Epithelial cell of proximal tubule (primary cell): ENCODE results near the gene PRELID3B. TPM values are rescaled to one million over a fixed set of nuclear protein-coding genes. Genes with fewer than 3 reads are reported as not detected.

Experiments
- DNase-seq: peaks from one replicate; pipeline ENCODE4 v3.0.0-alpha.2; 2011; ENCODE audit warnings: low read depth
- H3K4me3 ChIP-seq: 2 replicates; pipeline ENCODE4 v1.5.1; 2011; ENCODE audit warnings: low read depth, mild to moderate bottlenecking, low read length
- total RNA-seq: library from RNA; depleted of rRNA; stranded (reverse); fragments of >200 nt; gene quantifications from 2 replicates; pipeline ENCODE4 v1.2.3, GENCODE V29; 2015
- TF ChIP-seq, protein P1 (sequence below): conservative IDR thresholded peaks from 2 replicates; pipeline ENCODE4 v1.5.1; 2012; ENCODE audit warnings: low read depth, mild to moderate bottlenecking, low read length

The PRELID3B gene
- total RNA-seq, 1 donor from 2014 or later: 76.3 TPM

DNA sequence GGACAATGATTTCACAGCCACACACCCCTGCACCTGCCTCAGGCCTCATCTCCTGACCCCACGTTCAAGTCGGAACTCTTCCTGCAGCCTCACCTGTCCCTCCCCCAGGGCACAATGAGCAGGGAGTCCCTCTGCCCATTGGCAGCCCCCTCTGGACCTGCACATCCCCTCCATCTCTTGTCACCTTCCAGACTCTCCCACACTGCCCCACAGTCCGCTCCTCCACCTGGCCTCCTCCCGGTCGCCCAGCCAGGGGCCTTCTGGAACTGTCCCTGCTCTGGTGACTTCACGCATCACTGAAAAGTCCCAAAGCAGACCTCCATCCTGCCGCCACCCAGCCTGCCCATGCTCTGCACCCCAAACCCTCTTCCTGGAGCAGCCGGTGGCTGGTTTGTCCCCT, 40.2 kb downstream of the PRELID3B start:
- TF ChIP-seq, protein P1, sequence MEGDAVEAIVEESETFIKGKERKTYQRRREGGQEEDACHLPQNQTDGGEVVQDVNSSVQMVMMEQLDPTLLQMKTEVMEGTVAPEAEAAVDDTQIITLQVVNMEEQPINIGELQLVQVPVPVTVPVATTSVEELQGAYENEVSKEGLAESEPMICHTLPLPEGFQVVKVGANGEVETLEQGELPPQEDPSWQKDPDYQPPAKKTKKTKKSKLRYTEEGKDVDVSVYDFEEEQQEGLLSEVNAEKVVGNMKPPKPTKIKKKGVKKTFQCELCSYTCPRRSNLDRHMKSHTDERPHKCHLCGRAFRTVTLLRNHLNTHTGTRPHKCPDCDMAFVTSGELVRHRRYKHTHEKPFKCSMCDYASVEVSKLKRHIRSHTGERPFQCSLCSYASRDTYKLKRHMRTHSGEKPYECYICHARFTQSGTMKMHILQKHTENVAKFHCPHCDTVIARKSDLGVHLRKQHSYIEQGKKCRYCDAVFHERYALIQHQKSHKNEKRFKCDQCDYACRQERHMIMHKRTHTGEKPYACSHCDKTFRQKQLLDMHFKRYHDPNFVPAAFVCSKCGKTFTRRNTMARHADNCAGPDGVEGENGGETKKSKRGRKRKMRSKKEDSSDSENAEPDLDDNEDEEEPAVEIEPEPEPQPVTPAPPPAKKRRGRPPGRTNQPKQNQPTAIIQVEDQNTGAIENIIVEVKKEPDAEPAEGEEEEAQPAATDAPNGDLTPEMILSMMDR: no peak
- no peak overlapping the region for H3K4me3 ChIP-seq
- no peak for DNase-seq

DNA sequence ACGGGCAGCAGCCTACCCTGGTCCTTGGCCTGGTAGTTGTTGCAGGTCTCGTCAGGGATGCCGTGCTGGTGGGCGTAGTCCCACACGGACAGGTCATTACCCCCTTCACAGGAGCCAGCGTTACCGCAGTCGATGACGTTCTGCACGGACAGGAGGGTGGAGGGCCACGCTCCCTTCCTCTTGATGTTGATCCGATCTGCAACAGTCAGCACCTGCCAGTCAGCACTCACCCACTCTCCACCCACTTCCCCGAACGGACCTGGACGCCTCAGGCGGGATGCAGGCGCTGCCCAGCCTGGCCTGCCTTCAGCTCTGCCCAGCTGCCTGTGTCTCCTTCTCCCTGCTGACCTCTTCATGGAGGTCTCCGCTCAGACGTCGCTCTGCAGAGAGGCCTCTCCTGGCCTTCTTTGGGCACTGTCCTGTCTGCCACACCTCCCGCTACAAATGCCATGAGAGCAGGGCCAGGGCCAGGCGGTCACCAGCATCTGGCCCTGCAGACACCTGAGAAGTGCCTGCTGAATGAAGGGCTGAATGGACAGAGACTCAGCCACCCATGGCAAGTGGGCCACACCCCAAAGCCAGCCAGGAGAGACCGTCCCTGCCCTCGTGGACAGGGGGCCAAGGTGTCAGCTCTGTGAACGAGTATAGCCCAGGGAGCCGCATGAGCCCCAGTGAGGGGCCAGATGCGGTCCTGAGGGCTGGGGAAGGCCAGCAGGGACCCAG, 41.0 kb downstream of the PRELID3B start:
- no peak for DNase-seq
- TF ChIP-seq, protein P1: no peak

DNA sequence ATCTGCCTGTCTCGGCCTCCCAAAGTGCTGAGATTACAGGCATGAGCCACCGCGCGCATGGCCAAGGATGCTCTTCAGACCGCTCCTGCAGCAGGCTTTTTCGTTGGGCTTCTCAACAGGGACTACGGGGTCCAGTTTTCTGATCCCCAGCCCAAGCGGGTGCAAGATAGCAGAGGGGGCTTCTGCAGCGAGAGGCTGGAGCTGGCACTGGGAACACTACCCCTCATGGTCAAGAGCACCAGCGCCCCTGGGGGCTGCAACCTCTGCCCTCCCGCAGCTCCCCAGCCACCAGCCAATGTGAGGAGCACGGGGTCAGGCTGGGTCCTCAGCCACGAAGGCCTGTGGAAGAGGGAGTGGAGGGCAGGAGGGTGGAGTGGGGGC, 41.5 kb downstream of the PRELID3B start:
- no peak overlapping the region for H3K4me3 ChIP-seq
- no peak for DNase-seq
- TF ChIP-seq, protein P1: no peak

More for the DNA sequence above, 41.0 kb downstream of the PRELID3B start:
- H3K4me3 ChIP-seq: no peak overlapping the region

DNA sequence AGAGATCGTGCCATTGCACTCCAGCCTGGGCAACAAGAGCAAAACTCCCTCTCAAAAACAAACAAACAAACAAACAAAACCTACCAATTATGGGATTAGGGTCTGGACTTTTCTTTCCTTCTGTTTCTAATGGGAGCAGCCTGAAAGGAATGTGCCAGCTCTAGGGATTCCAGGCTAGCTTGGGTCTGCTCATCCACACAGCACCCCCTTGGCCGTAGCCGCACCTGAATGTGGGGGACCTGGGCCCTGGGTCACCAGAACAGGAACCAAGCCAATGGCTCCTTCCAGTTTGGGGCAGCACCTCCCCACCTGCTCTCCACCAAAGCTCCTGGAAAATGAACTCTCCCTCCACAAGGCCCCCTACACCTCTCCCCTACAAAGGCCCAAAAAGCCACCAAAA, 42.3 kb downstream of the PRELID3B start:
- TF ChIP-seq, protein P1: no peak
- H3K4me3 ChIP-seq: no peak overlapping the region
- DNase-seq: no peak

DNA sequence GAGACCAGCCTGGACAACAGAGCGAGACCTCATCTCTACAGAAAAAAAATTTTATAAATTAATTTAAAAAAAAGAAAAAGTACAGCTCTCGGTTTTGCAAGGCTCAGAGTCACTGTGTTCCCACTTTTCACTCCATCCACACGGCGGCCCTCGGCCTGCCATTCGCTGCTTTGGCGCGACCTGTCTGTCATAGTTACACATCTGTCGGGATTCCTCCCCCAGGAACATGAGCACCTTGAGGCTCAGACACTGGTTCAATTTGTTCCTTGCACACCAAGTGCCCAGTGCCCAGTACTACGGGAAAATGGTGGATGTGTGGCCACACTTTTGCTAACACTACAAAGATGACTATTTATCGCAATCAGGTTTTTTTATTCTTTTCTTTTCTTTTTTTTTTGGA, 43.9 kb downstream of the PRELID3B start:
- no peak for DNase-seq
- TF ChIP-seq, protein P1: no peak
- no peak overlapping the region for H3K4me3 ChIP-seq

DNA sequence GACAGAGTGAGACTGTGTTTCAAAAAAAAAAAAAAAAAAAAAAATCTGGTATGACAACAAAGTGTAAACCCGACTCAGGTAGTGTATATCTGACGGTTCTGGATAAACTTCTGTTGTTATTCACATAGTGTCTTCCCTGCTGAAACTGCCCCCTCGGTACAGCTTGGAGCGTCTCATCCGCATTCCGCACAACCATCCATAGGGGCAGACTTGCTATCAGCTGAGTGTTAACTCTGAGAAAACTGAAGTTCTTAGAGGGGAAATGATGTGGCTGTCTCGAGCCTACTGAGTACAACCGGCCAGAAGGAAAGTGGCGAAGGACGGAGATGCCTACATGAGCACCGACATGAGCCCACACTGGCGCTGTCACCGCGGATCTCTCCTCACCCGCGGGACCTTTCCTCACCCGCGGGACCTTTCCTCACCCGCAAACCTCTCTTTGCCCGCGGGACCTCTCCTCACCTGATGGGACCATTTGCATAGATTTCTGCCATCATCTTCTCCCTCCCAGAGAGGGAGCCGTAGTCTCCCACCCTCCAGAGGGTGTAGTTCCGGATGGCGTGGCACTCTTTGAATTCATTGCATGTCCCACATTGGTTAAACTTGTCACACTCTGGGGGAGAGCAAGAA, 45.3 kb downstream of the PRELID3B start:
- TF ChIP-seq, protein P1: no peak

DNA sequence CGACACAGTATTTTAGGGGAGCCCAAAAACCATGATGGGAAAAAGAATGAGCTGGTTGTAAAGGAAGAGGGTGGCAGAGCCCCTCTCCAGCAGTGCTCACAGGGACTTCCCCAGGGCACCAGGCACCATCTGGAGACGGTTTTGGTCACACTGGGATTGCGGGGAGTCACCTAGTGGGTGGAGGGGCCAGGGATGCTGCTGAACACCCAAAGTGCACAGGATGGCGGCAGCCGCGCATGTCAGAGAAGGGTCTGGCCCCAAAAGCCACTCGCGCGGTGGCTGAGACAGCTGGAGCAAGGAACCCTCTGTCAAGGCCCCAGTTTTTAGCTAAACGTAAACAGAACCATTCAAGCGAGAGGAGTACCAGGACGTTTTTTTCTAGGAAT, 46.4 kb downstream of the PRELID3B start:
- H3K4me3 ChIP-seq: no peak overlapping the region
- TF ChIP-seq, protein P1: no peak
- no peak for DNase-seq

More for the DNA sequence above, 45.3 kb downstream of the PRELID3B start:
- no peak for DNase-seq
- no peak overlapping the region for H3K4me3 ChIP-seq
